ENCODE results near the gene RPL36. TPM values are rescaled to one million over a fixed set of nuclear protein-coding genes. Genes with fewer than 3 reads are reported as not detected.

RPL36 gene
- total and polyA plus RNA-seq, 2 donors: 287 to 1,053 TPM

DNA sequence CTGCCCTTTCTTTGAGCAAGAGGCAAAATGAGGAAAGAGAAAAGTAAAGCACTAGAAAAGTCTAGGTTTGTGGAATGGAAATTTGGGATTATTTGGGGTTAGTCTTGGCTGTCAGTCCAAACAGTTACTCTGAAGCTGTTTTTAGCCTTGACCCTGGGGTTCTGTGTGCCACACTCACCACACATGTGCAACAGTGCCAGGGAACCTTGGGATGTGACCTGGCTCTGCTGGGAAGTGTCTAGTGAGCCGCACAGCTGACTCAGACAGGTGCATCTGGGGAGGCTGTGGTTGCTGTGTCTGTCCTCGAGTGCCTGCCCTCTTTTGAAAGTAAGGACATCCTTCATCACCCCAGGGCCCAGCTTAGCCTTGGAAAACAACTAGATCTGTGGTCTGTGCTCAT is 25.6 kb upstream of the RPL36 start:
- Histone ChIP-seq H3K36me3 (ENCODE audit: insufficient read depth) (peaks cover 16% of the 10 kb centered on the region), H3K27ac (ENCODE audit: low read depth) (no peak overlapping the region), H3K4me3 (ENCODE audit: low read depth, low read length) (no peak overlapping the region), H3K4me1 (ENCODE audit: insufficient read depth) (no peaks in the 10 kb centered on the region)
- 96% methylated on average over 2 of the region's 2 CpGs for WGBS
- DNase-seq (ENCODE audit: extremely low spot score): no peak

DNA sequence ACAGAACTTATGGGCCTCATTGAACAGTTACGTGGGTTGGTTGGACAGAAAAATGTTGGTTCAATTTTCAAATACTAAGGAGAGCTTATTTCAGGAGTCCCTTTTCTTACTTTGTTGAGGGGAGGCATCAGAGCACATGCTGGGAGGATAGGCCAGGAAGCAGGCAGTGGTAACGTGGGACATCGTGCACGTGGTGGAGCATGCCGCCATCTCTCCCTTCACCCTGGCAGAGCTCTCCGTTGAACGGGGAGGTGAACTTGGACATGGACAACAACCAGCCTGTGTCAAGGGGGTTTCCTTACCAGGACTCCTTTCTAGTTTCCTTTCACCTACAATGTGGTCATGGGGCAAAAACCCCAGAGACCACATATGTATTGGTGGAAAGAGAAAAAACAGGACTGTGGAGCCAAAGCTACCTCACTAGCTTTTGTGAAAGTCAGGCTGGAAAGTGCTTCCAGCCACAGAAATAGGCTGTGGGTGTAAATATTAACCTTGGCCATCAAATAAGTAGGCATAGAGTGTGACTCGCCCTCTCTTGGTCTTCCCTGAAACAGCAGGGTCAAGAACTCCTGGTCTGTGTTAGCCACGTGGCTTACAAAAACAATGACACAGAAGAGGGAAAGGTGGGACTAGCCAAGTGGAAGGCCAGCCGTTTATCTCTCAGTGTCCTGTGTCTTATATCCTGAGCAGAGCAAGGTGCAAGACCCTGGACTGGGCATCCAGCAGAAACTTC is 24.1 kb upstream of the RPL36 start:
- Histone ChIP-seq H3K36me3 (ENCODE audit: insufficient read depth) (peaks cover 16% of the 10 kb centered on the region), H3K4me1 (ENCODE audit: insufficient read depth) (no peaks in the 10 kb centered on the region), H3K27ac (ENCODE audit: low read depth) (no peak overlapping the region), H3K4me3 (ENCODE audit: low read depth, low read length) (no peak overlapping the region)
- 75% methylated on average over 10 of the region's 10 CpGs for WGBS
- no peak for DNase-seq (ENCODE audit: extremely low spot score)

DNA sequence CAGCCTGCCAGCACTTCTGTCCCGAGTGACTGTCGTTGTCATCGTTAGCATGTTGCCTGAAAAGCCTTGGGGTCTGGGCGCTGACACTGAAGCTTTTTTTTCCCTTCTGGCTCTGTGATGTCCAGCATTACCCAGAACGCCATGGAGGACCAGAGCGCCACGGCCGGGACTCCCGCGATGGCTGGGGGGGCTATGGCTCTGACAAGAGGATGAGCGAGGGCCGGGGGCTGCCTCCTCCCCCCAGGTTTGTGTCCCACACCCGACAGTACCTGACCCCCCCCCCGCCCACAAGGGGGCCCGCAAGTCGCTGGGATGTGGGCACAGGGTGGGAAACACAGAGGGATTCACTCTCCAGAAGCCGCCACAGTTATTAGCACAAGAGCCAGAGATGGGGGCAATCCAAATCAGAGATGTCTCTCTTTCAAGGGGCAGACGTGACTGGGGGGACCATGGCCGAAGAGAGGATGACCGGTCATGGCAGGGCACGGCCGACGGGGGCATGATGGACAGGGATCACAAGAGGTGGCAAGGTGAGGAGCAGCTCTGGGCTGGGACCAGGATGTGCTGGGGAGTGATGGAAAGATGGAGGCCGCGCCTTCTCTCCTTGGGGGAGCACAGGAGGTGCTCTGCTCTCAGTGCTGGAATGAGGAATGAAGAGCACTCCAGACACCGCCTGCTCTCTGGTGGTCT is 23.0 kb upstream of the RPL36 start:
- H3K4me1 ChIP-seq (ENCODE audit: insufficient read depth): no peaks in the 10 kb centered on the region
- WGBS: 89% methylated on average over 26 of the region's 26 CpGs
- H3K27ac ChIP-seq (ENCODE audit: low read depth): no peak overlapping the region
- DNase-seq (ENCODE audit: extremely low spot score): no peak
- no peak overlapping the region for H3K4me3 ChIP-seq (ENCODE audit: low read depth, low read length)
- H3K36me3 ChIP-seq (ENCODE audit: insufficient read depth): peaks cover 16% of the 10 kb centered on the region

DNA sequence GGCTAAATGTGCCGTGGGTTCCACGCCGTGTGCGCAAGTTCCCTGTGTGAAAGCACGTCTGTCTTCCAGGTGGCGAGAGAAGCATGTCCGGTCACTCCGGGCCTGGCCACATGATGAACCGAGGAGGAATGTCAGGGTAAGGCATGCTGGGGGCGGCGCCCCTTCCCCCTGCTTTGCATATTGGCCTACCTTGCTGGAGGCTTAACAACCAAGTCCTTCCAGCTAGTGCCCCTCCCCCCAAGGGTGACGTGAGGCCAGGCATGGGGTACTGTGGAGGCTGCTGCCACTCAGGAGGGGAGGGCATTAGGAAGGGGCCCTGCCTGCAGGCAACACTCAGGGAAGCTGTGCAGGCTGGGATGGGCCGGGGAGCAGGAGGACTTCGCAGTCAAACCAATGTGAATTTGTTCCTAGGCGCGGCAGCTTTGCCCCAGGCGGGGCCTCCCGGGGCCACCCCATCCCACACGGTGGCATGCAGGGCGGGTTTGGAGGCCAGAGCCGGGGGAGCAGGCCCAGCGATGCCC is 22.3 kb upstream of the RPL36 start:
- no peak overlapping the region for H3K27ac ChIP-seq (ENCODE audit: low read depth)
- no peak overlapping the region for H3K4me3 ChIP-seq (ENCODE audit: low read depth, low read length)
- 82% methylated on average over 22 of the region's 22 CpGs for WGBS
- DNase-seq (ENCODE audit: extremely low spot score): no peak
- H3K36me3 ChIP-seq (ENCODE audit: insufficient read depth): peaks cover 16% of the 10 kb centered on the region
- H3K4me1 ChIP-seq (ENCODE audit: insufficient read depth): no peaks in the 10 kb centered on the region

DNA sequence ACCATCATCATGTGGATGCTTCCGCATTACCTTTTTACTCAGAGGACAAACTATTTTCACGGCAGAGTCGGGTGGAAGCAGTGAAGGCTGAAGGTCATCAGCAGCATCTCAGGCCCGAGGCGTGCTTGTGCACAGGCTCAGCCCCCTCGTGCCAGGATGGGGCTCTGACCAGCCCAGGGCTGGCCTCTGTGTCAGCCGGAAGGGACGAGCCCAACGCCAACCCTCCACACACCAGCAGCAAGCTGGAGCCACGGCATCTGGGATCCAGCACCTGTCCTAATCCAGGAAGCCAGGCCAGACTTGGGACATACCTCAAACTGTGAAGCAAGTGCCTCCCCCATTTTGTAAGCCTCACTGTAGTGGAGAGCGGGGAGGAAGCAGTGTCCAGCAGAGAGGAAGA is 20.9 kb upstream of the RPL36 start:
- WGBS: 86% methylated on average over 11 of the region's 11 CpGs
- DNase-seq (ENCODE audit: extremely low spot score): no peak

DNA sequence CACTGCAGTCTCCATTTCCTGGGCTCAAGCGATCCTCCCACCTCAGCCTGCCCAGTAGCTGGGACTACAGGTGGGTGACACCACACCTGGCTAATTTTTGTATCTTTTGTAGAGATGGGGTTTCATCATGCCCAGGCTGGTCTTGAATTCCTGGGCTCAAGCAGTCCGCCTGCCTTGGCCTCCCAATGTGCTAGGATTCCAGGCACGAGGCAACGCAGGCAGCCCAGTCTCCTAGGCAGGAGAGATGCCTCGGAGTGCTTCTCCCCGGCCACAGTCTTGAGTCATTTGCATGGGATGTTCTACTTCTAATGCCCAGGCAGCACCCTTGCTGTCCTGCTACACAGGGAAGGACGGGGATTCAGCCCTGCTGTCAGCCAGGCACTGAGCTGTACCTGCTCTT is 18.5 kb upstream of the RPL36 start:
- H3K4me3 ChIP-seq (ENCODE audit: low read depth, low read length): no peak overlapping the region
- H3K36me3 ChIP-seq (ENCODE audit: insufficient read depth): peaks cover 6% of the 10 kb centered on the region
- WGBS: 93% methylated on average over 7 of the region's 7 CpGs
- no peak overlapping the region for H3K27ac ChIP-seq (ENCODE audit: low read depth)
- no peaks in the 10 kb centered on the region for H3K4me1 ChIP-seq (ENCODE audit: insufficient read depth)
- DNase-seq (ENCODE audit: extremely low spot score): no peak

More for the DNA sequence above, 20.9 kb upstream of the RPL36 start:
- no peaks in the 10 kb centered on the region for H3K4me1 ChIP-seq (ENCODE audit: insufficient read depth)
- peaks cover 11% of the 10 kb centered on the region for H3K36me3 ChIP-seq (ENCODE audit: insufficient read depth)
- H3K27ac ChIP-seq (ENCODE audit: low read depth): no peak overlapping the region
- H3K4me3 ChIP-seq (ENCODE audit: low read depth, low read length): no peak overlapping the region

DNA sequence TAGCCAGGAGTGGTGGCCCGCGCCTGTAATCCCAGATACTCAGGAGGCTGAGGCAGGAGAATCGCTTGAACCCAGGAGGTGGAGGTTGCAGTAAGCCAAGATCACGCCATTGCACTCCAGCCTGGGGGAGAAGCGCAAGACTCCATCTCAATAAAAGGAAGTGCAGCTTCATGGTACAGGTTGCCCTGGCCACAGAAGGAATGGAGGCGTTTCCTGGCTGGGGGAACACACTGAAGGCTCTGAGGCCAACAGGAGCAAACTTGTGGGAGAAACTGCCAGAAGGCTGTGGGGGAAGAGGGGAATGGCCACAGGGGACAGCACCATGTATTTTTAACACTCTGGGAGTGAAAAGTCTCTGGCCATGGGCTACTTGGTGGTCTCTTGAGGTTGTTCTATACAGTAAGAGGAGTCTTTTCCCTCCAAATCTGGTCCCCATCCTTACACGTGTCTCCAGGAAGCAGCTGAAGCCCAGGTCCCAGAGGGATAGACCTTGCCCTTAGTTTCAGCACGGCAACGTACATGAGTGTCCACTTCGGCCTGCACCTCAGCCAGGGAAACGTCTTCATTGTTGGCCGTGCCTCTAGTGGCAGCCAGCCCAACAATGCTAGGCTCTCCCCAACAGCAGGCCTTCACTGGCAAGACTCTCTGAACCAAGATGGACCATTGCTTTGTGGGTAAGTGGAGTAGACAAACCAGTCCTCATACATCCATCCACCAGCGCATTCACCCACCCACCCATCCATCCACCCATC is 17.2 kb upstream of the RPL36 start:
- no peak overlapping the region for H3K4me3 ChIP-seq (ENCODE audit: low read depth, low read length)
- DNase-seq (ENCODE audit: extremely low spot score): no peak
- no peaks in the 10 kb centered on the region for H3K4me1 ChIP-seq (ENCODE audit: insufficient read depth)
- no peak overlapping the region for H3K27ac ChIP-seq (ENCODE audit: low read depth)
- WGBS: 84% methylated on average over 13 of the region's 13 CpGs
- peaks cover 4% of the 10 kb centered on the region for H3K36me3 ChIP-seq (ENCODE audit: insufficient read depth)

DNA sequence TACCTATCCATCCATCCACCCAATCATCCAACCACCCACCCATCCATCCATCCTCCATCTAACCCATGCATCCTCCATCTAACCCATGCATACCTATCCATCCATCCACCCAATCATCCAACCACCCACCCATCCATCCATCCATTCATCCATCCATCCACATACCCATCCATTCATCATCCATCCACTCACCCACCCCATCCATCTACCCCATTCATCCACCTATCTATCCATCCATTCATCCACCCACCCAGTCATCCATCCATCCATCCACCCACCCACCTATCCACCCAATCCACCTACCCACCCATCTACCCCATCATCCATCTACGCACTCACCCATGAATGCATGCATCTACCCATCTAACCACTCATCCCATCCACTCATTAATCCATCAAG is 16.3 kb upstream of the RPL36 start:
- H3K4me1 ChIP-seq (ENCODE audit: insufficient read depth): no peaks in the 10 kb centered on the region
- no peak overlapping the region for H3K27ac ChIP-seq (ENCODE audit: low read depth)
- peaks cover 2% of the 10 kb centered on the region for H3K36me3 ChIP-seq (ENCODE audit: insufficient read depth)
- WGBS: 98% methylated on average over 1 of the region's 1 CpG
- H3K4me3 ChIP-seq (ENCODE audit: low read depth, low read length): no peak overlapping the region
- DNase-seq (ENCODE audit: extremely low spot score): no peak

DNA sequence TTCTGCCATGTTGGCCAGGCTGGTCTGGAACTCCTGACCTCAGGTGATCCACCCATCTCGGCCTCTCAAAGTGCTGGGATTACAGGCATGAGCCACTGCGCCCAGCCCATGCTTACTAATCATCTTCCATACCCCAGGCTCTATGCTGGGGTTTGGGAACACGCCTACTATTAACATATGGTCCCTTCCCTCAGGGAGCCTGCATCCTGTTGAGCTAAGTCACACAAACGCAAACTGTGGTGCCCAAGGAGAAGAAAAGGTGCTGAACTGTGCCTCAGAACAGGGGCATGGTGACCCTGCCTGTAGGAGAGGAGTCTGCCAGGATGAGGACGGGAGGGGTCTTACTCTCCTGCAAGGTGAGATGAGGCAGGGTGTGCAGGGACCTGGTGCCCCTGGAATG is 15.4 kb upstream of the RPL36 start:
- WGBS: 83% methylated on average over 5 of the region's 5 CpGs
- Histone ChIP-seq H3K27ac (ENCODE audit: low read depth) (no peak overlapping the region), H3K4me1 (ENCODE audit: insufficient read depth) (no peaks in the 10 kb centered on the region), H3K4me3 (ENCODE audit: low read depth, low read length) (no peak overlapping the region), H3K36me3 (ENCODE audit: insufficient read depth) (no peaks in the 10 kb centered on the region)
- DNase-seq (ENCODE audit: extremely low spot score): no peak

DNA sequence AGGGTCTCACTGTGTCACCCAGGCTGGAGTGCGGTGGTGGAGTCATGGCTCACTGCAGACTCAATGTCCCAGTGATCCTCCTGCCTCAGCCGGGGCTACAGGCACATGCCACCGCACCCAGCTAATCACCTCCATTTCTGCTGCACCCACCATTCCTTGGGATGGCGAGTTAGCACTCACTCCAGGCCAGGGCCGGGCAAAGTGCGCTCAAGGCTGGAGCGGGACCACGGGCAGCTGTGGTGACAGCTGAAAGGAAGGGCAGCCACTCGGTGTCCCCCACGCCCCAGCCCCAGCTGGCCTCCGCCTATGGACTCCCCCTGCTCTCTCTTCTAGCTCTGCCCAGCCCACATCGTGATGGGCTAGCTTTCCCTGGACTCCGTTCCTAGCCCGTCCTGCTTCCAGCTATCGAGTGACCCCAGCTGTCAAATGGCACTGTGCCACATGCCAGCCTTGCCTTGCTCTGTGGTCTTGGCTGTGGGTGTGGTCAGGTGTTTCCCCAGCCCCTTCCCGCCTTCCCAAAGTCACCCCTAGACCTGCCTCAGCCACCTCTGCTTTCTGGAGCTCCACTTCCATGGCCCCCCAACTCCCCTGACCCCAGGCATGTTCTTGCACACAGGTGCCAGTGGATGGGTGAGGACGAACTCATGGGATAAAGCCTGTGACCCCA is 13.9 kb upstream of the RPL36 start:
- WGBS: 72% methylated on average over 17 of the region's 17 CpGs
- Histone ChIP-seq H3K27ac (ENCODE audit: low read depth) (no peak overlapping the region), H3K4me1 (ENCODE audit: insufficient read depth) (no peaks in the 10 kb centered on the region), H3K4me3 (ENCODE audit: low read depth, low read length) (no peak overlapping the region), H3K36me3 (ENCODE audit: insufficient read depth) (no peaks in the 10 kb centered on the region)
- no peak for DNase-seq (ENCODE audit: extremely low spot score)

DNA sequence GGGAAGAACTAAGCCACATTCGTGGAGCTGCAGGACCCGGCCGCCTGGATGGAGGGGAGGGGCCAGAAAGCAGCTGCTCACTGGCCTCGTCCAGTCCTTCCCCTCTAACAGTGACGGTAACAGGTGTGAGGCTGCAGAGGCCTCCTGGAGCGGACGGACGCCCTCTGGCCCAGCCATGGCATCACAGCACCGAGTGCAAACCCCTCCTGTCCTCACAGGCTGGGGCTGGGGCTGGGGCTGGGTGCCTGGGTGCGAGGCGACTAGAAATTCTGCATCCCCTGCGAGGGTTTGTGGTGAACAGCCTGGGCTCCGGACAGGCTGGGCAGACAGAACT is 13.4 kb upstream of the RPL36 start:
- DNase-seq (ENCODE audit: extremely low spot score): no peak
- Histone ChIP-seq H3K27ac (ENCODE audit: low read depth) (no peak overlapping the region), H3K4me1 (ENCODE audit: insufficient read depth) (no peaks in the 10 kb centered on the region), H3K36me3 (ENCODE audit: insufficient read depth) (no peaks in the 10 kb centered on the region), H3K4me3 (ENCODE audit: low read depth, low read length) (no peak overlapping the region)
- WGBS: 70% methylated on average over 13 of the region's 13 CpGs

DNA sequence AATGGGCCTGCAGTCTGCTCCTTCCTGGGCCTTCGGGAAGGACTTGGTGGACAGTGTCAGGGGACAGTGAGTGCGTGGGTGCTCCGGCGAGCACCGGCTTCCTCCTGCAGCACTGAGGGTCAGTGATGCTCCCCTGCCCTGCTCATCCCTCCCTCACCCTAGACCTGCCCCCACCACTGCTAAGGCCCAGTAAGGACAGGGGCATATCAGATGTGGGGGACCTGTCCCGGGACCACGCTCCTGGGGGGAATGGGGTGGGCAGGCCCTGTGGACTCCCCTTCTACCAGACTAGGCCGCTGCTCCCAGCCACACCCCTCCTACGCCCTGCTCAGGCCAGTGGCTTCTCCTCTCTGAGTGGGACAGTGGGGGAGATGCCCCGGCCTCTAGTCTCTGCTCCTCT is 13.0 kb upstream of the RPL36 start:
- no peak for DNase-seq (ENCODE audit: extremely low spot score)
- Histone ChIP-seq H3K4me1 (ENCODE audit: insufficient read depth) (no peaks in the 10 kb centered on the region), H3K27ac (ENCODE audit: low read depth) (no peak overlapping the region), H3K4me3 (ENCODE audit: low read depth, low read length) (no peak overlapping the region), H3K36me3 (ENCODE audit: insufficient read depth) (no peaks in the 10 kb centered on the region)
- WGBS: 92% methylated on average over 10 of the region's 10 CpGs

DNA sequence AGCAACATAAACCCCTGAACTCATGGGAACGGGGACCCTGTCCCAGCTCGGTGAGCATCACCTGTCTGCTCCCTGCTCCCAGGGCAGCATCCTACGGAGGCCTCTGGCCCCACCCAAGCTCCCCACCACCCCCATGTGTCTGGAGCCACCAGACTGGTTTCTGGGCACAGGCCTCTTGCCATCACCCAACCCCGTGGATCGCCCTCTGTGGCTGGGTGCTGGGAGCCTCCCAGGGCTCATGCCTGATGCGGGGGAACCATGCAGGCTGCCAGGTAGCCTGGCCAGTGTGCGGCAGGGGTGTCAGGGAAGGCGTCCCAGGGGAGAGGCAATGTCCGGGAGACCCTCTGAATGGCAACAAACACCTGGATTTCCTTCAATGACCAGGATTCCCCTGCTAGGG is 12.5 kb upstream of the RPL36 start:
- Histone ChIP-seq H3K4me3 (ENCODE audit: low read depth, low read length) (no peak overlapping the region), H3K4me1 (ENCODE audit: insufficient read depth) (no peaks in the 10 kb centered on the region), H3K27ac (ENCODE audit: low read depth) (no peak overlapping the region), H3K36me3 (ENCODE audit: insufficient read depth) (no peaks in the 10 kb centered on the region)
- WGBS: 89% methylated on average over 9 of the region's 9 CpGs
- DNase-seq (ENCODE audit: extremely low spot score): no peak
